K562 (cell line): ENCODE measurements around the gene GIGYF1. TPM values are rescaled to one million over a fixed set of nuclear protein-coding genes. Genes with fewer than 3 reads are reported as not detected.

Experiments used
- ATF1 ChIP-seq, 2 experiments: fragments of 450-650 bp in 1 of 2; IDR thresholded peaks; 2 replicates each; pipeline ENCODE4 v1.6.1; 2016; ENCODE audit warnings: missing compliant biosample characterization in 1 of 2, missing genetic modification characterization in 1 of 2
- BRD4 ChIP-seq: fragments of 200-600 bp; sonication (generic); IDR thresholded peaks from 2 replicates; pipeline ENCODE4 v1.6.1; 2017; ENCODE audit warnings: inconsistent platforms
- CREM ChIP-seq: IDR thresholded peaks from 2 replicates; pipeline ENCODE4 v1.6.1; 2014; ENCODE audit warnings: antibody characterized with exemption, low read depth
- ETV5 ChIP-seq: sonication (generic); formaldehyde crosslinking; IDR thresholded peaks from 2 replicates; pipeline ENCODE4 v1.4.0; 2020; ENCODE audit warnings: low read depth, mild to moderate bottlenecking, missing genetic modification reagents
- GTF2F1 ChIP-seq: IDR thresholded peaks from 2 replicates; pipeline ENCODE4 v1.6.1; 2011; ENCODE audit warnings: low read depth, low read length, improper control_type of control experiment
- MEIS2 ChIP-seq: fragments of 450-650 bp; IDR thresholded peaks from 2 replicates; pipeline ENCODE4 v1.6.1; 2014; ENCODE audit warnings: mild to moderate bottlenecking; ENCODE audit not compliant: partially characterized antibody
- NKRF ChIP-seq: fragments of 450-650 bp; IDR thresholded peaks from 2 replicates; pipeline ENCODE4 v1.6.1; 2016; ENCODE audit warnings: borderline replicate concordance
- POLR2A ChIP-seq: fragments of 450-650 bp; conservative IDR thresholded peaks from 2 replicates; pipeline ENCODE4 v1.6.1; 2016
- POLR2G ChIP-seq: fragments of 200-400 bp; formaldehyde crosslinking; IDR thresholded peaks from 2 replicates; pipeline ENCODE4 v1.6.1; 2017; ENCODE audit warnings: low read depth, mild to moderate bottlenecking, antibody characterized with exemption, low read length, moderate library complexity
- PRDM10 ChIP-seq: fragments of 450-650 bp; IDR thresholded peaks from 2 replicates; pipeline ENCODE4 v1.6.1; 2018; ENCODE audit not compliant: partially characterized antibody
- PYGO2 ChIP-seq: fragments of 450-650 bp; IDR thresholded peaks from 2 replicates; pipeline ENCODE4 v1.6.1; 2016; ENCODE audit warnings: mild to moderate bottlenecking, missing genetic modification characterization, moderate library complexity, missing compliant biosample characterization
- RREB1 ChIP-seq: fragments of 250-450 bp; sonication (Bioruptor Pico); IDR thresholded peaks from 2 replicates; pipeline ENCODE4 v1.4.0; 2020
- STAT5B ChIP-seq: fragments of 250-450 bp; sonication (Bioruptor Pico); IDR thresholded peaks from 2 replicates; pipeline ENCODE4 v1.8.0; 2021; ENCODE audit warnings: mild to moderate bottlenecking, inconsistent platforms
- ZBTB1 ChIP-seq: sonication (generic); formaldehyde crosslinking; IDR thresholded peaks from 2 replicates; pipeline ENCODE4 v1.8.1; 2023; ENCODE audit warnings: missing genetic modification reagents, low read depth, mild to moderate bottlenecking, borderline replicate concordance
- ZNF3 ChIP-seq: fragments of 250-450 bp; sonication (Bioruptor Pico); IDR thresholded peaks from 2 replicates; pipeline ENCODE4 v1.5.0; 2021; ENCODE audit warnings: mild to moderate bottlenecking, moderate library complexity
- ZNF324 ChIP-seq: fragments of 250-450 bp; sonication (Bioruptor Pico); IDR thresholded peaks from 2 replicates; pipeline ENCODE4 v1.4.0; 2020; ENCODE audit warnings: mild to moderate bottlenecking
- ZNF41 ChIP-seq: fragments of 250-450 bp; sonication (Bioruptor Pico); conservative IDR thresholded peaks from 2 replicates; pipeline ENCODE4 v1.4.0; 2020; ENCODE audit warnings: mild to moderate bottlenecking
- ZNF561 ChIP-seq: fragments of 450-650 bp; formaldehyde crosslinking; conservative IDR thresholded peaks from 2 replicates; pipeline ENCODE4 v1.4.0; 2020; ENCODE audit warnings: mild to moderate bottlenecking, moderate library complexity
- ZNF699 ChIP-seq: fragments of 250-450 bp; sonication (Bioruptor Pico); IDR thresholded peaks from 2 replicates; pipeline ENCODE4 v1.8.0; 2021; ENCODE audit warnings: mild to moderate bottlenecking, moderate library complexity; ENCODE audit not compliant: insufficient replicate concordance
- ZNF780A ChIP-seq: fragments of 250-450 bp; sonication (Bioruptor Pico); IDR thresholded peaks from 2 replicates; pipeline ENCODE4 v1.5.0; 2021; ENCODE audit warnings: mild to moderate bottlenecking
- polyA plus RNA-seq, 8 experiments: library from polyadenylated mRNA; depleted of rRNA in 4 of 8; stranded (reverse) in 5 of 8; unstranded in 3 of 8; fragments of >200 nt; fragmentation: Nextera tagmentation in 2 of 8; fragmentation: Illumina TruSeq in 1 of 8; extraction: Ambion mirVana in 2 of 8; extraction: Trizol in 1 of 8; gene quantifications; 2 replicates each; pipeline versions ENCODE4 v1.2.1 to v1.2.3, GENCODE V29; 2011 to 2014; ENCODE audit warnings: inconsistent platforms in 1 of 8, missing spikeins in 1 of 8
- total RNA-seq, 7 experiments: library from RNA; depleted of rRNA in 6 of 7; stranded (reverse); fragments of >200 nt in 6 of 7; fragmentation: Illumina TruSeq in 2 of 7; extraction: Trizol in 2 of 7; gene quantifications; 2 replicates each; pipeline versions ENCODE4 v1.2.1 to v1.2.3, GENCODE V29; 2011 to 2021; ENCODE audit warnings: low replicate concordance in 1 of 7

GIGYF1 gene
- total and polyA plus RNA-seq, 9 of the 15 experiments (the other 6 are each of a cell fraction or from before 2014, with no cell fraction given) = 0.56 to 76.2 (median 16.8) TPM

- TF ChIP-seq STAT5B (CRISPR knock-in tag) (no peak), ZNF699 (CRISPR knock-in tag) (no peak), PYGO2 (tag) (no peak), ZNF324 (no peak), ZNF3 (CRISPR knock-in tag) (no peak), CREM (no peak; the same call in 1 of the 2 replicates), ATF1 (CRISPR knock-in tag; IDR thresholded peaks at IDR 0.05) (no peak), ATF1 (tag; IDR thresholded peaks at IDR 0.05) (no peak), POLR2G (0 out of 2 replicates have a peak, but pooled peaks have one; percentile 17), POLR2A (peak; percentile 76), ZNF780A (no peak), ETV5 (CRISPR knock-in tag) (no peak; the same call in 1 of the 2 replicates), PRDM10 (peak; percentile 62), ZNF41 (CRISPR knock-in tag) (no peak), NKRF (no peak), GTF2F1 (no peak), ZBTB1 (no peak), MEIS2 (no peak), RREB1 (no peak), ZNF561 (no peak), BRD4 (no peak)
Observed at GRCh38 chr7:100642534-100642907, 51.5 kb downstream of the GIGYF1 start (continued).
